Heart right ventricle (tissue), 16 donors: ENCODE measurements around the gene USP33. TPM values are rescaled to one million over a fixed set of nuclear protein-coding genes. Genes with fewer than 3 reads are reported as not detected.

ENCODE experiments used
- ATAC-seq, 8 donors: fragments of 200-7000 bp; cut with Tn5 transposase; one replicate each; pipeline ENCODE4 v1.9.1; 2020; ENCODE audit warnings: mild to moderate bottlenecking in 8 of 8, moderate library complexity in 8 of 8, moderate number of reproducible peaks in 1 of 8
- DNase-seq, 2 donors: peaks; one replicate each; pipeline ENCODE4 v3.0.0-alpha.2; 2020
- H3K27ac ChIP-seq, 10 donors: fragments of 200-600 bp; sonication (generic) in 2 of 10; one replicate each; pipeline versions ENCODE4 v1.5.0 to v1.8.0; 2020 to 2022; ENCODE audit warnings: mild to moderate bottlenecking in 3 of 10
- H3K27me3 ChIP-seq, 7 donors: fragments of 200-600 bp; one replicate each; pipeline ENCODE4 v1.8.0; 2021 to 2022; ENCODE audit warnings: mild to moderate bottlenecking in 2 of 7
- H3K36me3 ChIP-seq, 9 donors: fragments of 200-600 bp; sonication (generic) in 1 of 9; one replicate each; pipeline versions ENCODE4 v1.5.0 to v1.8.0; 2020 to 2022; ENCODE audit warnings: mild to moderate bottlenecking in 2 of 9
- H3K4me1 ChIP-seq, 9 donors: fragments of 200-600 bp; sonication (generic) in 1 of 9; one replicate each; pipeline versions ENCODE4 v1.5.0 to v1.8.0; 2020 to 2022; ENCODE audit warnings: mild to moderate bottlenecking in 4 of 9
- H3K4me3 ChIP-seq, 10 donors: fragments of 200-600 bp; sonication (generic) in 2 of 10; one replicate each; pipeline versions ENCODE4 v1.5.0 to v1.8.0; 2020 to 2022; ENCODE audit warnings: mild to moderate bottlenecking in 7 of 10, moderate library complexity in 2 of 10
- H3K9me3 ChIP-seq, 11 donors: fragments of 200-600 bp in 10 of 11; sonication (generic) in 2 of 11; one replicate each; pipeline versions ENCODE4 v1.5.0 to v1.8.0; 2013 to 2022; ENCODE audit warnings: mild to moderate bottlenecking in 2 of 11, control low read depth in 1 of 11, moderate library complexity in 1 of 11
- WGBS, 2 donors: extraction: QIAGEN DNeasy Blood & Tissue Kit; methylation state at CpG; one replicate each; pipeline ENCODE4 v1.1.7; 2013; ENCODE audit warnings: inconsistent platforms in 1 of 2; 5-methylcytosine and 5-hydroxymethylcytosine counted together
- intact Hi-C, 10 donors: fragments of 100-400 bp; cut with DNase I; formaldehyde crosslinking; loops; one replicate each; pipeline versions ENCODE4 v1.11.1 to v1.14.2; 2022
- polyA plus RNA-seq, 2 donors: library from polyadenylated mRNA; stranded (reverse); fragments of 200-250 nt; gene quantifications; one replicate each; pipeline ENCODE4 v1.2.3, GENCODE V29; 2013
- total RNA-seq, 10 donors: library from RNA; stranded (reverse); fragmentation: NEBNext Ultra II Directional in 3 of 10; extraction: Animal tissue kit (Norgen Biotek cat#: 25700) in 3 of 10; gene quantifications; one replicate each; pipeline versions ENCODE4 v1.2.1 to v1.2.4, GENCODE V29; 2021 to 2023
- TF ChIP-seq, protein P1 (sequence below), 9 donors: fragments of 200-600 bp; sonication (generic) in 2 of 9; IDR thresholded peaks; one replicate each; pipeline versions ENCODE4 v1.5.0 to v1.8.0; 2021 to 2022; ENCODE audit warnings: antibody characterized with exemption in 9 of 9, mild to moderate bottlenecking in 5 of 9, moderate library complexity in 1 of 9
- donor health status: Arrhythmogenic right ventricular cardiomyopathy.
- donor health status: ischemic (EF 13 %, LVEDD 7.1; RV severe dilation, severe dysfunction).
- donor health status: healthy with polysubstance abuse.
- donor health status: DM: no; HTN: yes; CAD: no.
- donor health status: DM: no; HTN: no; CAD: no.
- donor health status: ischemic (EF 25% LVEDD 6.9; RV normal size, moderate dysfunction).
- donor health status: ischemic (EF 25% LVEDD 5.7; RV mildly dilated, moderate dysfunction).
- donor health status: healthy.
- donor health status: DM: yes; HTN: yes; CAD: no.
- donor health status: Ischemic cardiomyopathy.
- donor health status: ischemic (EF 35%, LVEDD 5.7; RV mildly dilated, moderate dysfunction).
- donor health status: nonischemic (EF 11% LVEDD 7.7; RV severe dilation, severe dysfunction).
- donor health status: DM: yes; HTN: yes; CAD: no.
- donor health status: PGD.
- donor health status: ischemic (EF 29% LVEDD 5.4; RV normal size, mild dysfunction).
- donor health status: nonischemic (EF 23%, LVEDD 6.1; RV moderate dilation, normal function).

USP33 gene
- total and polyA plus RNA-seq, 12 donors, result 15.1 to 34.5 (median 27.7) TPM

GRCh38 chr1:77781683-77782082 lies 22.0 kb upstream of the USP33 start:
- H3K27ac ChIP-seq, result no peak overlapping the region
- WGBS, 2 donors, result 87 to 94% methylated on average over 1 of the region's 1 CpG
- TF ChIP-seq, protein P1, sequence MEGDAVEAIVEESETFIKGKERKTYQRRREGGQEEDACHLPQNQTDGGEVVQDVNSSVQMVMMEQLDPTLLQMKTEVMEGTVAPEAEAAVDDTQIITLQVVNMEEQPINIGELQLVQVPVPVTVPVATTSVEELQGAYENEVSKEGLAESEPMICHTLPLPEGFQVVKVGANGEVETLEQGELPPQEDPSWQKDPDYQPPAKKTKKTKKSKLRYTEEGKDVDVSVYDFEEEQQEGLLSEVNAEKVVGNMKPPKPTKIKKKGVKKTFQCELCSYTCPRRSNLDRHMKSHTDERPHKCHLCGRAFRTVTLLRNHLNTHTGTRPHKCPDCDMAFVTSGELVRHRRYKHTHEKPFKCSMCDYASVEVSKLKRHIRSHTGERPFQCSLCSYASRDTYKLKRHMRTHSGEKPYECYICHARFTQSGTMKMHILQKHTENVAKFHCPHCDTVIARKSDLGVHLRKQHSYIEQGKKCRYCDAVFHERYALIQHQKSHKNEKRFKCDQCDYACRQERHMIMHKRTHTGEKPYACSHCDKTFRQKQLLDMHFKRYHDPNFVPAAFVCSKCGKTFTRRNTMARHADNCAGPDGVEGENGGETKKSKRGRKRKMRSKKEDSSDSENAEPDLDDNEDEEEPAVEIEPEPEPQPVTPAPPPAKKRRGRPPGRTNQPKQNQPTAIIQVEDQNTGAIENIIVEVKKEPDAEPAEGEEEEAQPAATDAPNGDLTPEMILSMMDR (IDR thresholded peaks at IDR 0.05), result no peak
- intact Hi-C loops, result loop anchor here in 1 of 10 donors (5.0 kb wide), 1 partner anchor 46 kb away; no protein-coding TSS in a partner anchor
- H3K4me3 ChIP-seq, result no peak overlapping the region
- ATAC-seq (no peak), DNase-seq (no peak)
- peaks cover 0 to 37% (median 30%) of the 10 kb centered on the region in 9 donors for H3K36me3 ChIP-seq
- peaks cover 0 to 8% (median 0%) of the 10 kb centered on the region in 11 donors for H3K9me3 ChIP-seq
- peaks cover 0 to 25% (median 19%) of the 10 kb centered on the region in 9 donors for H3K4me1 ChIP-seq
- H3K27me3 ChIP-seq, result no peaks in the 10 kb centered on the region

- Histone ChIP-seq H3K4me3 (peak within 1 kb of the TSS; percentile 68 to 95 (median 87)), H3K27me3 (no peaks in the 10 kb centered on the region), H3K9me3 (no peaks in the 10 kb centered on the region), H3K27ac (peak within 1 kb of the TSS in 9 of 10 donors; percentile 27 to 88 (median 76)), H3K36me3 (peaks cover 0 to 17% (median 11%) of the 10 kb centered on the region in 9 donors), H3K4me1 (peaks cover 0 to 25% (median 19%) of the 10 kb centered on the region in 9 donors)
- ATAC-seq (peak; percentile 97 to 99 (median 99)), DNase-seq (peak; percentile 80 to 94)
- TF ChIP-seq, protein P1 (IDR thresholded peaks at IDR 0.05), result no peak
- WGBS, 2 donors, result 0 to 1% methylated on average over 40 of the region's 40 CpGs
- intact Hi-C loops, result loop anchor here in 1 of 10 donors (5.0 kb wide), 1 partner anchor 48 kb away; no protein-coding TSS in a partner anchor
These were observed 20.1 kb upstream of the USP33 start, which contains the start of gene MIGA1 for GRCh38 chr1:77779529-77780281. Gene MIGA1, plus strand, starts transcription at chr1:77779649. Its CDS starts 3,604 bp downstream, at chr1:77783253.

DNA sequence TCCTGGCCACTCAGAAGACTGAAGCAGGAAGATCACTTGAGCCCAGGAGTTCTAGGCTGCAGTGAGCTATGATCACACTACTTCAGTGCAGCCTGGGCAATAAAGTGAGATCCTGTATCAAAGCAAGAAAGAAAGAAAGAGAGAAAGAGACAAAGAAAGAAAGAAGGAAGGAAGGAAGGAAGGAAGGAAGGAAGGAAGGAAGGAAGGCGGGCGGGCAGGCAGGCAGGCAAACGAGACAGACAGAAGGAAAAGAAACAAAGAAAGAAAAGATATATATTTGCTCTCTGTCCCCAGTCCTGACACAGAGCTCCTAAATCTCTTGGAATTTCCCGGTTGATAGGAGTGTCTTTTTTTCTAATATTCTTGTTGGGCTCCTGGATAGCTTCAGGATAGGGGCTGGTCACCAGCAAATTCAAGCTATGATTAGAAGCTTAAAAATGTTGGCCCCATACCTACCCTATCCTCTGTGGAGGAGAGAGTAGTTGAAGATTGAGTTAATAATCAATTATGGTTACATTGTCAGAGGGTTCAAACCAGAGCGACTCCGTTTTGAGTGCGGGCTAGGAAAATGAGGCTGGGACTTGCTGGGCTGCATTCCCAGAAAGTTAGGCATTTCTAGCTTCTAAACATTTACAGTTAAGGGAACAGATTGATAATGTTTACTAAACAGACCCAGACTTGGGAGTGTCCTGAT lies 16.5 kb upstream of the USP33 start:
- intact Hi-C loops, result no loop called here
- ATAC-seq (no peak), DNase-seq (no peak)
- Histone ChIP-seq H3K36me3 (no peaks in the 10 kb centered on the region), H3K27me3 (no peaks in the 10 kb centered on the region), H3K9me3 (no peaks in the 10 kb centered on the region), H3K4me1 (peaks cover 0 to 16% (median 14%) of the 10 kb centered on the region in 9 donors), H3K4me3 (no peak overlapping the region), H3K27ac (no peak overlapping the region)
- TF ChIP-seq, protein P1 (IDR thresholded peaks at IDR 0.05), result no peak
- WGBS, 2 donors, result 69 to 70% methylated on average over 7 of the region's 7 CpGs

DNA sequence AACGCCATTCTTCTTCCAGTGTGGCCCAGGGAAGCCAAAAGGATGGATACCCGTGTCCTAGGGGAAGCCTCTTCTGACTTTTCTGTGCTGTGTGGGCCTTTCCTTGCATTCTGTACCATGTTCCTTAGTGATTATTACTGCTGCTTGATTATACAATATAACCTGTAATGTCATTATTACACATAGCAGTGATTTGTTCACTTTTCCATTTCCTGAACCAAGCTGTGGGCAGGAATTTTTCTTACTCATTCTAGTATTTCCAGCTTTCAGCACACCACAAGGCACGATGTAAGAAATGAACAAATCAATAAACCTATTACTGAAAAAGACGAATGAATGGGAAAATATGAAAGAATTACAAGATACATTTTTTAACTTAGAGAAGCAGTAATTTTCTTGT lies 8.4 kb upstream of the USP33 start:
- Histone ChIP-seq H3K9me3 (no peaks in the 10 kb centered on the region), H3K27me3 (no peaks in the 10 kb centered on the region), H3K36me3 (no peaks in the 10 kb centered on the region), H3K4me3 (no peak overlapping the region), H3K4me1 (no peaks in the 10 kb centered on the region), H3K27ac (no peak overlapping the region)
- ATAC-seq (no peak), DNase-seq (no peak)
- TF ChIP-seq, protein P1 (IDR thresholded peaks at IDR 0.05), result no peak
- 70 to 96% methylated on average over 4 of the region's 4 CpGs for WGBS, 2 donors
- intact Hi-C loops, result no loop called here
